Natural killer cell (primary cell): ENCODE measurements around the gene RBPJL. TPM values are rescaled to one million over a fixed set of nuclear protein-coding genes. Genes with fewer than 3 reads are reported as not detected.

ENCODE experiments used
- ATAC-seq, 3 donors: fragments of 150-1000 bp in 2 of 3; fragments of 200-7000 bp in 1 of 3; cut with Tn5 transposase; 1 replicate in 1 of 3; 2 replicates in 2 of 3; pipeline ENCODE4 v1.10.0; 2021; ENCODE audit warnings: mild to moderate bottlenecking in 2 of 3, moderate library complexity in 2 of 3
- DNase-seq, 2 donors: peaks; one replicate each; pipeline versions ENCODE4 v3.0.0 to v3.0.0-alpha.2; 2013 to 2021; ENCODE audit warnings: mixed read lengths in 1 of 2
- H3K27ac ChIP-seq: one replicate; pipeline ENCODE4 v1.5.1; 2013; ENCODE audit warnings: mild to moderate bottlenecking, low read length
- H3K27me3 ChIP-seq: one replicate; pipeline ENCODE4 v1.6.1; 2013; ENCODE audit warnings: low read length; ENCODE audit not compliant: control insufficient read depth, insufficient read depth
- H3K36me3 ChIP-seq: one replicate; pipeline ENCODE4 v1.6.1; 2013; ENCODE audit warnings: low read length; ENCODE audit not compliant: control insufficient read depth, insufficient read depth
- H3K4me1 ChIP-seq: one replicate; pipeline ENCODE4 v1.6.1; 2013; ENCODE audit warnings: low read length; ENCODE audit not compliant: control insufficient read depth, insufficient read depth
- H3K4me3 ChIP-seq: one replicate; pipeline ENCODE4 v1.5.1; 2013; ENCODE audit warnings: low read length
- H3K9me3 ChIP-seq: one replicate; pipeline ENCODE4 v1.6.1; 2013; ENCODE audit warnings: low read length; ENCODE audit not compliant: control insufficient read depth, insufficient read depth
- H3K27ac Mint-ChIP-seq, 2 donors: one replicate each; pipeline ENCODE4 v1.8.0; 2022; ENCODE audit warnings: mild to moderate bottlenecking in 2 of 2, mixed read lengths in 2 of 2, moderate library complexity in 1 of 2
- H3K27me3 Mint-ChIP-seq, 2 donors: one replicate each; pipeline ENCODE4 v1.8.0; 2022; ENCODE audit warnings: low read depth in 2 of 2, mixed read lengths in 2 of 2
- H3K36me3 Mint-ChIP-seq: one replicate; pipeline ENCODE4 v1.8.0; 2022; ENCODE audit warnings: mixed read lengths
- H3K4me1 Mint-ChIP-seq, 2 donors: one replicate each; pipeline ENCODE4 v1.8.0; 2022; ENCODE audit warnings: mixed read lengths in 2 of 2
- H3K4me3 Mint-ChIP-seq: one replicate; pipeline ENCODE4 v1.8.0; 2022; ENCODE audit warnings: mild to moderate bottlenecking, moderate library complexity, mixed read lengths
- H3K9me3 Mint-ChIP-seq, 2 donors: one replicate each; pipeline ENCODE4 v1.8.0; 2022; ENCODE audit warnings: mixed read lengths in 2 of 2
- WGBS: methylation state at CpG from one replicate; pipeline ENCODE4 v1.1.7; 2013; ENCODE audit warnings: missing lambda C conversion rate; ENCODE audit not compliant: insufficient coverage; 5-methylcytosine and 5-hydroxymethylcytosine counted together
- intact Hi-C: fragments of 100-400 bp; cut with micrococcal nuclease; formaldehyde crosslinking; loops from one replicate; pipeline ENCODE4 v1.14.2; 2022
- total RNA-seq, 4 donors: library from RNA; stranded (reverse); fragments of 120-200 nt in 1 of 4; gene quantifications; one replicate each; pipeline versions ENCODE4 v1.2.3 to v1.2.4, GENCODE V29; 2013 to 2022
- TF ChIP-seq, protein P1 (sequence below): fragments of 200-600 bp; IDR thresholded peaks from one replicate; pipeline ENCODE4 v1.8.0; 2022; ENCODE audit warnings: antibody characterized with exemption

The RBPJL gene, protein sequence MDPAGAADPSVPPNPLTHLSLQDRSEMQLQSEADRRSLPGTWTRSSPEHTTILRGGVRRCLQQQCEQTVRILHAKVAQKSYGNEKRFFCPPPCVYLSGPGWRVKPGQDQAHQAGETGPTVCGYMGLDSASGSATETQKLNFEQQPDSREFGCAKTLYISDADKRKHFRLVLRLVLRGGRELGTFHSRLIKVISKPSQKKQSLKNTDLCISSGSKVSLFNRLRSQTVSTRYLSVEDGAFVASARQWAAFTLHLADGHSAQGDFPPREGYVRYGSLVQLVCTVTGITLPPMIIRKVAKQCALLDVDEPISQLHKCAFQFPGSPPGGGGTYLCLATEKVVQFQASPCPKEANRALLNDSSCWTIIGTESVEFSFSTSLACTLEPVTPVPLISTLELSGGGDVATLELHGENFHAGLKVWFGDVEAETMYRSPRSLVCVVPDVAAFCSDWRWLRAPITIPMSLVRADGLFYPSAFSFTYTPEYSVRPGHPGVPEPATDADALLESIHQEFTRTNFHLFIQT
- not detected for total RNA-seq
- not detected for total RNA-seq (2013)

DNA sequence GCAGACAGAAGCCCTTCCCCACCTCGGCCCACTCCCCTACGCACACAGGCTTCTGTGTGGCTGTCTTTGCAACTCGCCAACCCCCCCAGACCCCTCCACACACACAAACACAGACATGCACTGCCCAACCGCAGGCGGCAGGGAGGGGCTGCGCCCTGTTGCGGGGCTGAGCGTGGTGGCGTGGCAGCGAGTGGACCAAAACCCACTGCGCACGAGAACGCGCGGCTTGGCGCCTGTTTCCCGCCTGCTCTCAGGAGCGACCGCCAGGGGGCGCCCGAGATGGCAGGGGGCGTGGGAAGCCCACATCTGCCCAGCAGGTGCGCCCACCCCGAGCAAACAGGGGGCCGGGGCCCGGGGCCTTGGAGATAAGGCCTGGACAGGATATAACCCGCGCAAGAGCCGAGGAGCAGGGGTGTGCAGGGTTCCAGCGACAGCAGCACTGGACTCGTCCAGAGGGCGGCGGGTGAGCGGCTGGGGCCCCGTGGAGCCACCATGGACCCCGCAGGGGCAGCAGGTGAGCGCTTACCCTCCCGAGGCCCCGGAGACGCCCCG, at the start of gene RBPJL:
RBPJL (plus strand) TSS at position 410 of the 552 bp plus-strand sequence; CDS start at position 493, 83 bp downstream.
- 24% methylated on average over 41 of the region's 41 CpGs for WGBS
- Histone ChIP-seq H3K4me1 (no peaks in the 10 kb centered on the region), H3K27ac (no peak within 1 kb of the TSS), H3K36me3 (no peaks in the 10 kb centered on the region), H3K27me3 (peaks cover 5% of the 10 kb centered on the region), H3K9me3 (no peaks in the 10 kb centered on the region), H3K4me3 (no peak within 1 kb of the TSS)
- Mint-ChIP-seq H3K4me1 (peaks cover 0 to 3% of the 10 kb centered on the region in 2 donors), H3K27me3 (peaks cover 37 to 49% of the 10 kb centered on the region in 2 donors), H3K4me3 (no peak within 1 kb of the TSS), H3K9me3 (no peaks in the 10 kb centered on the region), H3K36me3 (no peaks in the 10 kb centered on the region), H3K27ac (no peak within 1 kb of the TSS)
- intact Hi-C loops, result no loop called here
- DNase-seq, result peak; percentile 33 to 62
- ATAC-seq, result peak in 1 of 3 donors; percentile 45
- TF ChIP-seq, protein P1, sequence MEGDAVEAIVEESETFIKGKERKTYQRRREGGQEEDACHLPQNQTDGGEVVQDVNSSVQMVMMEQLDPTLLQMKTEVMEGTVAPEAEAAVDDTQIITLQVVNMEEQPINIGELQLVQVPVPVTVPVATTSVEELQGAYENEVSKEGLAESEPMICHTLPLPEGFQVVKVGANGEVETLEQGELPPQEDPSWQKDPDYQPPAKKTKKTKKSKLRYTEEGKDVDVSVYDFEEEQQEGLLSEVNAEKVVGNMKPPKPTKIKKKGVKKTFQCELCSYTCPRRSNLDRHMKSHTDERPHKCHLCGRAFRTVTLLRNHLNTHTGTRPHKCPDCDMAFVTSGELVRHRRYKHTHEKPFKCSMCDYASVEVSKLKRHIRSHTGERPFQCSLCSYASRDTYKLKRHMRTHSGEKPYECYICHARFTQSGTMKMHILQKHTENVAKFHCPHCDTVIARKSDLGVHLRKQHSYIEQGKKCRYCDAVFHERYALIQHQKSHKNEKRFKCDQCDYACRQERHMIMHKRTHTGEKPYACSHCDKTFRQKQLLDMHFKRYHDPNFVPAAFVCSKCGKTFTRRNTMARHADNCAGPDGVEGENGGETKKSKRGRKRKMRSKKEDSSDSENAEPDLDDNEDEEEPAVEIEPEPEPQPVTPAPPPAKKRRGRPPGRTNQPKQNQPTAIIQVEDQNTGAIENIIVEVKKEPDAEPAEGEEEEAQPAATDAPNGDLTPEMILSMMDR, result peak; percentile 69

DNA sequence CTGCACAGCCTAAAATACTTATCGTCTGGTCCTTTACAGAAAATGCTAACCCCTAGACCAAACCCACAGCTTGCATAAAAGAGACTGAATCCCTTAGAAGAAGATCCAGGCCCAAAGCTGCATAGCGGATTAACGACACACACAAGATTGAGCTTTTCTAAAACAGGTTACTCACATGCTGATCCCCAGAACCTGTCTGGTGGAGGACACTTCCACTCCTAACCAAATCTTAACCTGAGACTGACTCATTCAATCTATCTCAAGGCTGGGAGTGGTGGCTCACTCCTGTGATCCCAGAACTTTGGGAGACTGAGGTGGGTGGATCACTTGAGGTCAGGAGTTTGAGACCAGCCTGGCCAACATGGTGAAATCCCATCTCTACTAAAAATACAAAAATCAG, 49.5 kb upstream of the RBPJL start:
- no peak overlapping the region for H3K27ac Mint-ChIP-seq
- no peaks in the 10 kb centered on the region for H3K36me3 Mint-ChIP-seq
- Histone ChIP-seq H3K9me3 (no peaks in the 10 kb centered on the region), H3K4me1 (no peaks in the 10 kb centered on the region), H3K36me3 (no peaks in the 10 kb centered on the region), H3K4me3 (no peak overlapping the region), H3K27ac (no peak overlapping the region), H3K27me3 (peaks cover 9% of the 10 kb centered on the region)
- TF ChIP-seq, protein P1, result no peak
- no peaks in the 10 kb centered on the region for H3K9me3 Mint-ChIP-seq
- DNase-seq (no peak), ATAC-seq (no peak)
- H3K4me3 Mint-ChIP-seq, result no peak overlapping the region
- H3K27me3 Mint-ChIP-seq, result peaks cover 12 to 34% of the 10 kb centered on the region in 2 donors
- intact Hi-C loops, result no loop called here
- WGBS, result 78% methylated on average over 3 of the region's 3 CpGs
- H3K4me1 Mint-ChIP-seq, result no peaks in the 10 kb centered on the region

DNA sequence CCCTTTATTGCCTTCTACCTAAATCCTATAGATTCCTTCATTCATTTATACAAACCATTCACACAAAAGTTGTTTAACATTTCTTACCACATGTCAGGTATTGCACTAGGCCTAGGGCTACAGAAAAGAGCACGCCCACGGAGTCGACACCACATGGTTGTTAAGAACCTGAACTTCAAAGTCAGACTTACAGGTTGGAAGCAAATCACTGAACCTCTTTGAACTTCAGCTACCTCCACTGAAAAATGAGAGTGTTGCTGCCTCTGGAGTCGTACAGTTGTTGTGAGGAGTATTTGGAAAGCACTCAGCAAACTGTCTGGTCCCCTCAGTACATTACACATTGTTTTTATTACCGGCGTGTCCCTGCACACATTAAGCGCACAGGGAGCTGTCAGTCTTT, 48.9 kb upstream of the RBPJL start:
- H3K4me1 Mint-ChIP-seq, result no peaks in the 10 kb centered on the region
- WGBS, result 97% methylated on average over 7 of the region's 7 CpGs
- Histone ChIP-seq H3K36me3 (no peaks in the 10 kb centered on the region), H3K4me1 (no peaks in the 10 kb centered on the region), H3K27me3 (peaks cover 6% of the 10 kb centered on the region), H3K9me3 (no peaks in the 10 kb centered on the region), H3K27ac (no peak overlapping the region), H3K4me3 (no peak overlapping the region)
- ATAC-seq (no peak), DNase-seq (no peak)
- intact Hi-C loops, result no loop called here
- no peaks in the 10 kb centered on the region for H3K36me3 Mint-ChIP-seq
- no peaks in the 10 kb centered on the region for H3K9me3 Mint-ChIP-seq
- TF ChIP-seq, protein P1, result no peak
- no peak overlapping the region for H3K27ac Mint-ChIP-seq
- peaks cover 15 to 35% of the 10 kb centered on the region in 2 donors for H3K27me3 Mint-ChIP-seq
- no peak overlapping the region for H3K4me3 Mint-ChIP-seq
